HL-60 (cell line): ENCODE data around the gene PAM16.

Experiments used
- DNase-seq, 2 experiments: peaks; one replicate each; pipeline ENCODE4 v3.0.0-alpha.2; 2010 to 2020; ENCODE audit warnings: low read depth in 1 of 2, low spot score in 1 of 2
- H3K27ac ChIP-seq: fragments of 250-450 bp; sonication (Bioruptor Pico); replicated peaks from 2 replicates; pipeline ENCODE4 v1.5.1; 2020; ENCODE audit warnings: mild to moderate bottlenecking, moderate library complexity
- H3K27me3 ChIP-seq: fragments of 250-450 bp; sonication (Bioruptor Pico); 2 replicates; pipeline ENCODE4 v1.5.1; 2021; ENCODE audit warnings: mild to moderate bottlenecking, moderate library complexity; ENCODE audit not compliant: insufficient read depth, poor library complexity, severe bottlenecking
- H3K4me3 ChIP-seq: replicated peaks from 2 replicates; pipeline ENCODE4 v1.5.1; 2011; ENCODE audit warnings: mild to moderate bottlenecking, control low read depth, low read length; ENCODE audit not compliant: insufficient read depth
- CTCF ChIP-seq: IDR thresholded peaks from one replicate; pipeline ENCODE4 v1.5.1; 2011; ENCODE audit warnings: low read length, control low read depth, inconsistent platforms; ENCODE audit not compliant: insufficient read depth
- GABPA ChIP-seq: IDR thresholded peaks from 2 replicates; pipeline ENCODE4 v1.6.1; 2012; ENCODE audit warnings: low read depth
- POLR2AphosphoS5 ChIP-seq: IDR thresholded peaks from 2 replicates; pipeline ENCODE4 v1.6.1; 2012; ENCODE audit warnings: low read depth
- REST ChIP-seq: IDR thresholded peaks from 2 replicates; pipeline ENCODE4 v1.6.1; 2012; ENCODE audit warnings: low read depth; ENCODE audit not compliant: insufficient replicate concordance
- SPI1 ChIP-seq: IDR thresholded peaks from 2 replicates; pipeline ENCODE4 v1.6.1; 2012; ENCODE audit warnings: low read depth, mild to moderate bottlenecking, borderline replicate concordance

The PAM16 gene

GRCh38 chr16:4316864-4317531 lies 34.1 kb downstream of the PAM16 start:
- Histone ChIP-seq H3K4me3 (no peak overlapping the region), H3K27me3 (peaks cover 24% of the 10 kb centered on the region), H3K27ac (no peak overlapping the region)
- TF ChIP-seq GABPA (no peak), REST (no peak), POLR2AphosphoS5 (no peak), SPI1 (no peak), CTCF (no peak)
- no peak for DNase-seq

- DNase-seq: no peak
- H3K27ac ChIP-seq: no peak overlapping the region
- peaks cover 24% of the 10 kb centered on the region for H3K27me3 ChIP-seq
- H3K4me3 ChIP-seq: peak overlapping the region; percentile 21
- TF ChIP-seq GABPA (no peak), CTCF (no peak), SPI1 (no peak), POLR2AphosphoS5 (no peak), REST (no peak)
Measured at GRCh38 chr16:4316108-4316863, 34.8 kb downstream of the PAM16 start.

- TF ChIP-seq POLR2AphosphoS5 (no peak), REST (no peak), SPI1 (no peak), CTCF (no peak), GABPA (no peak)
- DNase-seq: no peak
- H3K4me3 ChIP-seq: peak within 1 kb of the TSS; percentile 27
- no peak within 1 kb of the TSS for H3K27ac ChIP-seq
- H3K27me3 ChIP-seq: peaks cover 24% of the 10 kb centered on the region
Measured at GRCh38 chr16:4315186-4316107, 35.7 kb downstream of the PAM16 start, which contains the start of gene GLIS2. Gene GLIS2, plus strand, starts transcription at chr16:4316067. Its CDS starts 16,214 bp downstream, at chr16:4332281.
